ENCODE data around the gene RNF213.

DNA sequence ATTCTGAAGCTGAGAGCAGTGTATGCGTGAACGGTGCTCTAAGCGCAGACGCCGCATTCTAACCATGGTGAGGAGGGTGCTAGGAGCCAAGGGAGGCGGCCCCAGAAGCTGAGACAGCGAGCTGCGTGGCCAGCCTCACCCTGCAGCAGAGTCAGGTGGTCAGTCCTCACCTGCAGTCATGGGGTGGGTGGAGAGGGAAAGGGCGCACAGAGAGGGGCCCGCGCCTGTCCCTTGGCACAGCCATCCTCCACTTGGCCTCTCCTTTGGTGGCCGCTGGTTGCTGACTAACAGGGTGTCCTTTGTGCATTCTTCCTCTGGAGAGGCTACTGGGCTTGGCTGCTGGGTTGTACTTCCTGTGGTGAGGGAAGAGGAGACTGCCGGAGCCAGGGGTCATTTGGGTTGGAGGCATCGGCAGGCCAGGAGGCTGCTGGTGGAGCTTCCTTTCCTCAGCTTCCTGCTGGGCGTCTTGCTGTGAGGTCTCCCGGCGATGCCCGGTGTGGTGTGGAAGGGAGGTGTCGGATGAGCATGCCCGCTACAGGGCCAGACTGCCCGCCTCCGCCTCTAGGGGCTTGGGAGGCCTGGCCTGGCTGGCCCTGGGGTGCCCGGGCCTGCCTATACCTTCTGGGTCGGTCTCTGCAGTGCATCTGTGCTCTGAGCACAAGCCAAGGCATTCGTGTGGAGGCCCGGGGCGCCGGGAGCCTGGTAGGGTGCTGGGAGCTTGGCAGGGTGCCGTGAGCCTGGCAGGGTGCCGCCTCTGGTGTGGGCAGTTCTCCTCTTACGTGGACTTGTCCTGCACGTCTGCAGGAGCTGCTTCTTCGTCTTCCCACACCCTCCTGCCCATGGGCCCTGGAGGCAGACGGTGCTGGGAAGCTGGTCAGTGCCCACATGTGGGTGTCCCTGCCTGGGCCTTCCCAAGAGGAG lies 17.4 kb downstream of the RNF213 start:
- TF ChIP-seq SP1 (CRISPR knock-in tag; conservative IDR thresholded peaks at IDR 0.05) (no peak), EMX1 (CRISPR knock-in tag; IDR thresholded peaks at IDR 0.05) (no peak)
- TF ChIP-seq, protein P1, sequence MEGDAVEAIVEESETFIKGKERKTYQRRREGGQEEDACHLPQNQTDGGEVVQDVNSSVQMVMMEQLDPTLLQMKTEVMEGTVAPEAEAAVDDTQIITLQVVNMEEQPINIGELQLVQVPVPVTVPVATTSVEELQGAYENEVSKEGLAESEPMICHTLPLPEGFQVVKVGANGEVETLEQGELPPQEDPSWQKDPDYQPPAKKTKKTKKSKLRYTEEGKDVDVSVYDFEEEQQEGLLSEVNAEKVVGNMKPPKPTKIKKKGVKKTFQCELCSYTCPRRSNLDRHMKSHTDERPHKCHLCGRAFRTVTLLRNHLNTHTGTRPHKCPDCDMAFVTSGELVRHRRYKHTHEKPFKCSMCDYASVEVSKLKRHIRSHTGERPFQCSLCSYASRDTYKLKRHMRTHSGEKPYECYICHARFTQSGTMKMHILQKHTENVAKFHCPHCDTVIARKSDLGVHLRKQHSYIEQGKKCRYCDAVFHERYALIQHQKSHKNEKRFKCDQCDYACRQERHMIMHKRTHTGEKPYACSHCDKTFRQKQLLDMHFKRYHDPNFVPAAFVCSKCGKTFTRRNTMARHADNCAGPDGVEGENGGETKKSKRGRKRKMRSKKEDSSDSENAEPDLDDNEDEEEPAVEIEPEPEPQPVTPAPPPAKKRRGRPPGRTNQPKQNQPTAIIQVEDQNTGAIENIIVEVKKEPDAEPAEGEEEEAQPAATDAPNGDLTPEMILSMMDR (IDR thresholded peaks at IDR 0.05), result no peak
- TF ChIP-seq, protein P2, sequence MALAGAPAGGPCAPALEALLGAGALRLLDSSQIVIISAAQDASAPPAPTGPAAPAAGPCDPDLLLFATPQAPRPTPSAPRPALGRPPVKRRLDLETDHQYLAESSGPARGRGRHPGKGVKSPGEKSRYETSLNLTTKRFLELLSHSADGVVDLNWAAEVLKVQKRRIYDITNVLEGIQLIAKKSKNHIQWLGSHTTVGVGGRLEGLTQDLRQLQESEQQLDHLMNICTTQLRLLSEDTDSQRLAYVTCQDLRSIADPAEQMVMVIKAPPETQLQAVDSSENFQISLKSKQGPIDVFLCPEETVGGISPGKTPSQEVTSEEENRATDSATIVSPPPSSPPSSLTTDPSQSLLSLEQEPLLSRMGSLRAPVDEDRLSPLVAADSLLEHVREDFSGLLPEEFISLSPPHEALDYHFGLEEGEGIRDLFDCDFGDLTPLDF (CRISPR knock-in tag; IDR thresholded peaks at IDR 0.05), result no peak

All from WTC11 (cell line).